ENCODE data around the gene TM4SF5. TPM values are rescaled to one million over a fixed set of nuclear protein-coding genes. Genes with fewer than 3 reads are reported as not detected.

The TM4SF5 gene
- total RNA-seq, 1 experiment from 2014 or later: not detected

- ATAC-seq: no peak
- Mint-ChIP-seq H3K9me3 (no peaks in the 10 kb centered on the region), H3K36me3 (no peaks in the 10 kb centered on the region), H3K27ac (no peak overlapping the region), H3K4me1 (no peaks in the 10 kb centered on the region), H3K27me3 (ENCODE audit: low read depth) (peaks cover 4% of the 10 kb centered on the region; the same call in 1 of the 2 replicates), H3K4me3 (no peak overlapping the region)
- no peak for DNase-seq (ENCODE audit: low spot score)
- CTCF ChIA-PET: interaction anchor here (3.0 kb wide), 1 partner anchor 40 kb away, joined by 9 read pairs; the partner anchor contains the start of gene MED11
- no peak for TF ChIP-seq CTCF (IDR thresholded peaks at IDR 0.05)
- POLR2A ChIA-PET: no interaction called here
Observed at GRCh38 chr17:4772235-4772613, 538 bp downstream of the TM4SF5 start.

GRCh38 chr17:4777969-4778760 is 6.5 kb downstream of the TM4SF5 start:
- Mint-ChIP-seq H3K36me3 (no peaks in the 10 kb centered on the region), H3K27me3 (ENCODE audit: low read depth) (peaks cover 18% of the 10 kb centered on the region), H3K4me1 (no peaks in the 10 kb centered on the region), H3K27ac (no peak overlapping the region), H3K4me3 (no peak overlapping the region), H3K9me3 (no peaks in the 10 kb centered on the region)
- TF ChIP-seq GABPB1 (CRISPR knock-in tag; IDR thresholded peaks at IDR 0.05) (peak; percentile 94), ATF6 (CRISPR knock-in tag; IDR thresholded peaks at IDR 0.05) (no peak)
- DNase-seq (ENCODE audit: low spot score) (no peak), ATAC-seq (no peak)
- ChIA-PET CTCF (interaction anchor here (2.7 kb wide), 1 partner anchor 12 kb away, joined by 13 read pairs; no protein-coding TSS in a partner anchor), POLR2A (interaction anchor here (0.6 kb wide), 1 partner anchor 39 kb away, joined by 8 read pairs; no protein-coding TSS in a partner anchor)

GRCh38 chr17:4780325-4780955 is 8.8 kb downstream of the TM4SF5 start:
- Mint-ChIP-seq H3K9me3 (no peaks in the 10 kb centered on the region), H3K4me1 (no peaks in the 10 kb centered on the region), H3K4me3 (no peak overlapping the region), H3K27me3 (ENCODE audit: low read depth) (peaks cover 20% of the 10 kb centered on the region), H3K36me3 (no peaks in the 10 kb centered on the region), H3K27ac (no peak overlapping the region)
- ATAC-seq (no peak), DNase-seq (ENCODE audit: low spot score) (no peak)
- ChIA-PET POLR2A (interaction anchor here (0.6 kb wide), 1 partner anchor 27 kb away, joined by 3 read pairs; no protein-coding TSS in a partner anchor), CTCF (interaction anchor here (0.6 to 2.7 kb wide), 3 partner anchors 8 to 126 kb away, joined by 3 to 13 read pairs (median 4); partner anchors contain the start of gene GLTPD2)
- TF ChIP-seq E2F5 (CRISPR knock-in tag; IDR thresholded peaks at IDR 0.05): no peak
- no peak for TF ChIP-seq AFF4 (CRISPR knock-in tag; IDR thresholded peaks at IDR 0.05; ENCODE audit: borderline replicate concordance)
- TF ChIP-seq ELF4 (CRISPR knock-in tag; IDR thresholded peaks at IDR 0.05; ENCODE audit: low read depth): no peak
- no peak for TF ChIP-seq CBFB (CRISPR knock-in tag; IDR thresholded peaks at IDR 0.05; ENCODE audit: low read depth)
- TF ChIP-seq HMGXB4 (CRISPR knock-in tag; IDR thresholded peaks at IDR 0.05): no peak
- TF ChIP-seq ZNF671 (CRISPR knock-in tag; IDR thresholded peaks at IDR 0.05): no peak
- TF ChIP-seq TCF7 (CRISPR knock-in tag; IDR thresholded peaks at IDR 0.05; ENCODE audit: low read depth): no peak
- no peak for TF ChIP-seq E2F4 (CRISPR knock-in tag; IDR thresholded peaks at IDR 0.05; ENCODE audit: borderline replicate concordance, low read depth)
- TF ChIP-seq TEAD1 (CRISPR knock-in tag; IDR thresholded peaks at IDR 0.05): no peak
- no peak for TF ChIP-seq HMGA2 (CRISPR knock-in tag; IDR thresholded peaks at IDR 0.05)
- no peak for TF ChIP-seq RELA (CRISPR knock-in tag; IDR thresholded peaks at IDR 0.05; ENCODE audit: borderline replicate concordance)
- no peak for TF ChIP-seq ZNF416 (CRISPR knock-in tag; IDR thresholded peaks at IDR 0.05)
- no peak for TF ChIP-seq OVOL2 (CRISPR knock-in tag; IDR thresholded peaks at IDR 0.05; ENCODE audit: borderline replicate concordance)
- TF ChIP-seq KAT7 (CRISPR knock-in tag; IDR thresholded peaks at IDR 0.05; ENCODE audit: borderline replicate concordance): no peak
- TF ChIP-seq GTF2I (CRISPR knock-in tag; conservative IDR thresholded peaks at IDR 0.05): no peak

Measured in WTC11 (cell line).